Stimulated activated CD4-positive, alpha-beta T cell treated with anti-CD3 and anti-CD28 coated beads, Interleukin-15, amount 100 ng/mL, for 48 hours (primary cell): ENCODE measurements around the gene TBC1D5.

Experiments used
- DNase-seq, 2 donors: peaks; one replicate each; pipeline ENCODE4 v3.0.0-alpha.2; 2020; ENCODE audit warnings: low read depth in 2 of 2

The TBC1D5 gene

GRCh38 chr3:17179381-17180205 is 562.8 kb downstream of the TBC1D5 start:
- DNase-seq: no peak

DNA sequence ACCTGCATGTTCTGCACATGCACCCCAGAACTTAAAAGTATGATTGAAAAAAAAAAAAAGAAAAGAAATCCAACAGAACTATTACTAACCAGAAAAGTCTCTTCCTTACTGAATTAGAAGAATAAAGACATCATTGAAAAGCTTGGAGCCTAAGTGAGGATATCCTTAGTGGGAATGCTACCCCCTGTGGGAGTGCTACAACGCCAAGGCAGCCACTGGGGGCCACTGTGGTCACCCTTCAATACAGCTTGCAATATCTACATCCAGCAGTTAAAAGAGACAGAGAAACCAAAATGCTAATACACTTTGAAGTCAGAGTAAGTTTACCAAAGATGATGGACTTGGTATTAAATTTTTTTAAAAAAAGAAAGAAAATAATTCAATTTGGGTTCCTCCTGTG is 565.7 kb downstream of the TBC1D5 start:
- DNase-seq: no peak

DNA sequence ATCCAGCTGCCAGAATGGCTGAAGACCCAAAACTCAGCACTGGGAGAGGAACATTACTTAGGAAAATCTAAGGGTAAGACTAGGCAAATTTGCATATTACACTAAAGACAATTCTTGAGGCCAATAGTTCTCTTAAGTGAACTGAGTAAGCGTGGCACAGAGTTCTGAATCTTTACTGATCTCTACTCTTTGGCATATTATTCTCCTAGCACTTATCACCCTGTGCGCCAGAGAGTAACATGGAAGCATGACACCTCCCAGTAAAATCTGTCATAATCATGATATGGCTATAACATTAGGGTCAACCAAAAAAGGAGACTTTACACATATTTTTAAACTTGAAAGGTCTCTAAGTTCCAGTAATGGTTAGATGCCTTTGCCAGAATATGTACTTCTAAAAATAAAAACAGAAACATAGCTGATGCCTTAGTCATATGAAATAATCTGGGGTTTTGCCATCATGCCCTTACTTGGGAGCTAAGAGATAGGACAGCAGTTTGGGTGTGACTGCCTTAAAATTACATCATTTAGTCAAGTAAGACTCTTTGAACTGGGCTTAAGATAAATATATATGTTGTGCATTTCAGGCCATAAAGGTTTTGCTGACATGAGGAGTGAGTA is 567.1 kb downstream of the TBC1D5 start:
- no peak for DNase-seq

DNA sequence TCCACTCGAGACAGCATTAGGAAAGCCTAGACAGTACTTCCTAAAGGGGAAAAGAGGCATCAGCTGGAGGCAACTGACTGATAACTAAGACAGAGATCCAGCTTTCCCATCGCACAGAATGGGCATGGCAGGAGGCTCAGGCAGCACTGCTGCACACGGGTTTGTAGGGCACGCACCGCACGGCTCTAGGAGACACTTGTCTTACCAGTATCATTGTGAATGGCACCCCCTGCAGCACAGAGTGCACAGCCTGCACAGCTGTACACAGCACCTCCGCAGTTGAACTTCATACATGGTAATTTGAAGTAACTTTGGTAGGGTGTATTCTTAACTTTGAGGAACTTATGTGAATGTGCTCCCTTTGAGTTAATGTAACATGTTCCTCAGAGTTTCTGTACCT is 576.1 kb downstream of the TBC1D5 start:
- no peak for DNase-seq

DNA sequence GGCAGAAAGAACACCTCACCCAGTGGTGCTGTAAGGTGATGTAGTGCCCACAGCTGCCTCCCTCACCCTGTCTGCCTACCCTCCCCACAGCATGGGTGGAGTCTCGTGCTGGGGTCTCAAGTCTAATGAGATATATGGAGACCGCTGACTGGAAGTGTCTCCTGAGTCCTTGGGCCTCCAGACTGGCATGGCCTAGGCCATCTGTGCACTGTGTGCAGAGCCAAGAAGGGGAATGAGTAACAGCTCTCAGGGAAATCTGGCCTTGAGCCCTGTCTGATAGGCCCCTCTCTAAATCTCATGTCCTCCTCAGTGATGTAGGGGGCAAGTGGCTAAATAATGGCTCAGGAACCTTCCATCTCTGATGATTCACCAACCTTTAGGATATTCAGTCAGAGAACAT is 580.3 kb downstream of the TBC1D5 start:
- no peak for DNase-seq

- DNase-seq: no peak
These were observed 581.8 kb downstream of the TBC1D5 start for GRCh38 chr3:17160597-17160996.

DNA sequence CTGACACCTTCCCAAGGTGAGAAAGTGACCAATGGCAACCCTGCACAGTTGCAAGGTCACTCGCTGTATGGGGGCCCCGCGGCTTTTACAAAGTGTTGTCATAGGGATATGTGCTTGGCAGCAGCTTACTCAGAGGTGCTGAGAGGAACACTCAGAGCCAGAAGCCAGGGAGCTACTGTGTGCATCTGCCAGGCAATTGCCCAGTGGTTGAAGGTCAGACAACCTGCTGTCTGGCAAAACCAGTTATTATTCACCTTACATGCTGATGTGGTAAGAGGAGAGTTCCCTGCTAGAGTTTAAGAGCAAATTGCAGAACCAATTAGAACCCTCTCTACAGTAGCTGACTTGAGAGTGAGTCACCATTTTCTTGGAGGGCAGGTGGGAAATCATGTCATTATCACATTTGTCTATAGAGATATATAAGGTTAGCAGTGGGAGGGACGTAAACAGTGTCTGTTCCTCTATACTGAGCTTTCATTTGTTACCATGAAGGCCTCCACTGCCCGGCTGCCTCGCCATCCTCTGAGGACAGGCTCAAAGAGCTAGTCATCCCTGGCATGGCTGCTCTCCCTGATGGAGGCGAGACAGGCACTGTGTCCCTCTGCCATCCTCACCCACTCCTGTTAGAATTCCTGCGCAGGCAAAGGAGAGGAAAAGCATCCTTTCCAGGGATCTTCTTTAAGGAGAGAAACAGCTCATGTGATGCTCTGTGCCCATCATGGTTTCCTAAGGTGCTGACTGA is 583.3 kb downstream of the TBC1D5 start:
- DNase-seq: no peak

DNA sequence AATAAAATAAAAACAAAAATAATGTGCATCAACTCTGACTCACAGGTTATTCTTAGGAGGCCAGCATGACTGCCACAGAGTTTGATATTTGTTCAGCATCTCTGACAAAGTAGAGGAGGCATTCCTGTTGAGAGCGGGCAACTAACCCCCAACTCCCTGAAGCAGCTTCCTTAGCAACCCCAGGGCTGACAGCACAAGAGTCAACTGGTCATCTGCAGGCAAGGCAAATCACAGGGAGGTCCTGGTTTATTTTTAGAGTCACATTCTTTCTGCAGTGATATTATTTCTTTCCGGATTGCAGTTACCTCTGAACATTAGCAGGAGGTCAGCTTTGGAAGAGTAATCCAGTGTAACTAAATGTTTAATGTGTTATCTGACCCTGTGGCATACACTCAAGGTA is 584.7 kb downstream of the TBC1D5 start:
- no peak for DNase-seq

DNA sequence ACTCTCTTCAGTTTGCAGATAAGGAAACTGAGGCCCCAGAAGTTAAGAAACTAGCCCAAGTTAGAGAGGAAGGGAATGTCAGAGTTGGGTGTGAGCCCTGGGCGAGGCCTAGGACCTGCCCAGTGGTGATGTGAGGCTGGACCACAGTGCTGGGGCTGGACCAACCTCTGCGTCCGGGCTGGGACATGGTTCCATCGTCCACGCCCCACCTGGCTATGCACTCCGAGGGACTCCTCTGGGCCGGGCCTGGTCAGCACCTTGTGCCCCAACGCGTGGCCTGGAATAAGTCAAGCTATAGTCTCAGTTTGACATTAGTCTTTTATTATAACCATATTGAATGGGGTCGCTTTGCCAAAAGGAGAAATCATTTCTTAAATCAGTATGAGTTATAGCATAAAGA is 585.6 kb downstream of the TBC1D5 start:
- DNase-seq: no peak

GRCh38 chr3:17155951-17156350 is 586.5 kb downstream of the TBC1D5 start:
- DNase-seq: no peak

DNA sequence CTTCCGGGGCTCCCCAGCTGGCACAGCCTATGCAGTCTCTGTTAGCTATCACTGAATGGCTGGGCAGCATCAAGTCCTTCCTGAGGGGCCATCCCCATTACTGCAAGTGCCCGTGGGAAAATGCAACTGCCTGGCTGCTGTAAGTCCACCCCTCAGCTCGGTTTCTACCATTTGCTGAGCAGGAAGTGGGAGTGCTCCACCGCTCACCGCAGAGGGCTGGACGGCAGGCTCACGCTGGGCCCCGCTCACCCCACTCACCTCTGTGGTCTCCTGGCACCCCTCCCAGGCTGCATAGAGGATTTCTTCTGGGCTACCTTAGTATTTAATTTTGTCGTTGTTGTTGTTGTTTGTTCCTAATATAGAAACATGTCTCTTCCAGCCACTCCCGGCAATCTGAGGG is 587.5 kb downstream of the TBC1D5 start:
- no peak for DNase-seq

DNA sequence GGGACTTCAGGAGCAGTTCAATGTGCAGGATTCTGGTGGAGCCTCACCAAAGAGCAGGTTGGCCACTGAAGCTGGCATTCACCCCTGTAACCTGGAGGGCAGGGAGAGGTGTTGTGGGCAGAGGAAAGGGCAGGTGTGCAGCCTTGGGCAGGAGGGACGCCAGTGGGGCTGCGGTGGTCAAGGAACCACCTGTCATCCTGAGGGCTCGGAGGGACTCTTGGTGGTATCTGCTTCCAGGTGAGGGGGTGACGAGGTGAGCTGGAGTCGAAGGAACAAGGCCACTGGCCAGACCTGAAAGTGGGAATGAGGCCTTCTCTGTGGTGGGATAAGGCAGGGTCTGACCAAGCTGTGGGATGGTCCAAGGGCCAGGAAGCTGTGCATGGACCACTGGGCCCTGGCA is 588.2 kb downstream of the TBC1D5 start:
- no peak for DNase-seq

- no peak for DNase-seq
These were observed 589.2 kb downstream of the TBC1D5 start for GRCh38 chr3:17153209-17153608.

GRCh38 chr3:17151598-17152373 is 590.6 kb downstream of the TBC1D5 start:
- DNase-seq: peak; percentile 84 to 89

DNA sequence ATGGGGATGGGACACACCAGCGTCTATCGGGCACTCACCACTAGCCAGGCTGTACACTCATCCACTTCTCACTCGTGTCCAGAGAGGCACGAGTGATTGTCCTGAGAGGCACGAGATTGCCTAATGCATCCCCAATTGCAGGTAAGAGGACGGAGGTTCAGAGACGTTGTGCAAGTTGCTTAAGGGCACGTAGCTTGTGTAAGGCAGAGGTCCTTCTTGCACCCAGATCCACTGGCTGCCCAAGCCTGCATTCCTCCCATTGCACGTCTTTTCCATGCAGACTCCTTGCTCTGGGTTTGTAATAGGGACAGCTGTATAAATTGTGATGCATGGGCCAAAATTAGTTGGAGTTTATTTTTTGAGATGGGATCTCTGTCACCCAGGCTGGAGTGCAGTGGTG is 593.4 kb downstream of the TBC1D5 start:
- DNase-seq: no peak

DNA sequence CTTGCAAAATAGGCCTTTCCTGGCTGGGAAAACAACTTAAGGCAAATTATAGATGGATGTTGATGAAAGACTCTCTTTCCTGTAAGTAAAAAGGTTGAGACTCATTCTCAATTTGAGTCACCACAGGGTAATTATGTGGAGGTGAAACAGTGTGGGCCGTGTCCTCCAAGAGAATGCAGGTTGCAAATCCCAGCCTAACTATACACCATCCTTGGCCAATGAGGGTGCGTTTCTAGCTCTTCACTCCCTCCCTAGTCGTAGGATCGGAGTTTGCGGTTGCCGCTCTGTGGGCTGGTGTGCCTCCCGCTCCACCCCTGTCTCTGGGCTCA is 597.8 kb downstream of the TBC1D5 start:
- DNase-seq: no peak

- no peak for DNase-seq
These were observed 598.4 kb downstream of the TBC1D5 start for GRCh38 chr3:17143893-17144664.

GRCh38 chr3:17142516-17142915 is 599.9 kb downstream of the TBC1D5 start:
- DNase-seq: no peak

GRCh38 chr3:17141699-17142098 is 600.7 kb downstream of the TBC1D5 start:
- no peak for DNase-seq

DNA sequence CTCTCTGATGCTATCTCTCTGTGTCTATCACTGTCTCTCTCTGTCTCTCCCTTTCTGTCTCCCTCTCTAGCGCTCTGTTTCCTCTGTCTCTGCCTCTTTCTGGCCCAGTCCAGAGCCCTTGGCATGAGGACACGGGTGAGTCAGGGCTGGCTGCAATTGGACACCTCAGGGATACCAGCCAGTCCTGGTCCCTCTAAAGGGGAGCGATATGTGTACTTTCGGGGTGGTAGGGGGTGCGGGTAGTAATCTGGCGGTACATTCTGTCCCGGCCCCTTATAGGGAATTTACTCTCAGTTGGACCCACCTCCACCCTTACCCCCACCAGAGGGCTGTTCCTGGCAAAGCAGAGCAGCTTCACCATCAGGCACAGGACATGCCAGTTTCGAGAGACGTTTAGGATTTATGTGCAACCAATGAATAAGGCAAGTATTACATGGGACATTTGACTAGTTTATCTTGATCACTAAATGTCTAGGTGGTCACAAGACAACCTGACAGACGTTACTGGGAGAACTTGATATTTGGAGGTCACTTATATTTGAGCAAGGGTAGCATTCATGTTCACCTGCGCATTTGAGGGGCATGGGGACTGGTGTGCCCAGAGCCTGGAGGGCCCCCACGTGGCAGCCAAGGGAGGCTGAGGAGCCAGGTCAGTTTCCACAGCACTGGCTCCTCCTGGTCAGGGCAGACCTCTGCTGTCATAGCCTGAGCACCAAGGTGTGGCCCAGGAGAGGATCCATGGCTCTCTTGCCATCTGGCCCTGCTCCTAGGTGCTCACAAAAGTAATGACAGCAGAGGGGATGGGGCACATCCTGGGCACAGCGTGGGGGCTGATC is 601.5 kb downstream of the TBC1D5 start:
- DNase-seq: no peak
